GM19351 (cell line): ENCODE measurements around the gene BCAS1.

Experiments
- ATAC-seq: cut with Tn5 transposase; IDR thresholded peaks from one replicate; pipeline ENCODE4 v1.9.1; 2021; ENCODE audit warnings: mild to moderate bottlenecking, moderate library complexity; ENCODE audit not compliant: unreplicated experiment

The BCAS1 gene

DNA sequence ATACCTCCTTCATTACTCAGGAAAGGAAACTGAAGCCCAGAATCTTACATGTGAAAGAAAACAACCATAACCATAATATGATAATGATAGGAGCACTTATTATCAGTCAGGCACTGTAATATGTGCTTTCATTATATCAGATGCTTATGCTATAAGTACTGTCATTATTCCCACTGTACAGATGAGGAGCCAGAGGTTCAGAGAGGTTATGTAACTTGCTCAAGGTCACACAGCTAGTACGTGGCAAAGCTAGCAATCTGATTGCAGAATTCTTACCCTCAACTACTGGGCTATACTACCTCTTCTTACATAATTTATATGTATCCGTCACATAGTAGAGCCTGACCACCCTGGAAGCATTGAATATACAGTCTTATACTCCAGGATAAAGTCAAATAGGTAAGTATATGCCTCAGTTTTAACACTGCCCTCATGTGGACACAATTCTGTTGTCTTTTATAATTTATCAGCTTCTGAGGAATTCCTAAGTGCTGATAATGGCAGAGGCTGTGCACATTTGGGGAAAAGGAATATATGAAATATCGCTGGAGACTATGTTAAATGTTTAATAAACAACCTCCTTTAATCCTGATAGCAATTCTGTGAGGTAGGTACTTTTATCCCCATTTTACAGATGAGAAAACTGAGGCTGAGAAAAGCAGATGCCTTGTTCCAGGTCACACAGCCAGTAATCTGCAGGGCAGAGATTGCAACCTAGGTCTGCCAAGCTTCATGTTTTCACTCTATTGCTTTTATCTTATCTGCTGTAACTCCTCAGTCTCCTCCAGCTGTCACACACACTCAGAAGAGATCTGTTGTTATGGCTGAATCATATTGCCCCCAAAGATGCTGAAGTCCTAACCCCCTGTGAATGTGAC, 13.4 kb downstream of the BCAS1 start:
- ATAC-seq = no peak

DNA sequence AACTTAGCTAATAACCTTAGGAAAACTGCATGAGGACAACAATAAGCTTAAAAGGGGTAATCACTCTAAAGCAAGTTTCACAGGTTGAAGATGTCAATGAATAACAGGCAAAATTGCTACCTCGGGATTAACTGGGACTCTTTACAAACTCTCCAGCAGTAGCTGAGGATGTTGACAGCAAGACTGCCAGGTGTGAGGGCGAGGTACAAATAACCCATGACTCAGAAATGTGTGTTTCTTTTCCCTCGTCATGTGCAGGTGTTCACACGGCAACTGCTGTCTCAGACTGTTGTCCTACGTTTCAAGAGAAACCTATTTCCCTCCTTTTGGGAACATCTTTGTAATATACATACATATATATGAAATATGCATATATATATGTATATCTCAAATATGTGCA, 15.9 kb downstream of the BCAS1 start:
- ATAC-seq = no peak

DNA sequence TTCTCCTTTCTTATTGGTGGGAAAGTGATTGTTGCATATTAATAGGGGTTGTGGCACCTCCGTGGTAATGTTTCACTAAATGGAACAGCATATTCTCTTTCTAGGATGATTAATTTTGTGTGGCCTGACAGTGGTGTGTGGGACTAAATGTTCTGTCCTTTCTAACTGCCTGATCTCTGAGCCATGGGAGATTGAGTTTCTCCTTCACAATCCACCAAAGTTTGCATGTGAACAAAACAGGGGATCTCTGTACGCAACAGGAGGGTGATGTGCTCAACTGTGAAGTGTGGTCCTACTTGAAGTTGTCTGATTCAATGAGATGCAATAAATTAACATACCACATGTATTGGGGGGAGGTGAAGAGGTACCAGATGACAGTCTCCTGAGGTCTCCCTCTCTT, 19.3 kb downstream of the BCAS1 start:
- ATAC-seq = no peak

DNA sequence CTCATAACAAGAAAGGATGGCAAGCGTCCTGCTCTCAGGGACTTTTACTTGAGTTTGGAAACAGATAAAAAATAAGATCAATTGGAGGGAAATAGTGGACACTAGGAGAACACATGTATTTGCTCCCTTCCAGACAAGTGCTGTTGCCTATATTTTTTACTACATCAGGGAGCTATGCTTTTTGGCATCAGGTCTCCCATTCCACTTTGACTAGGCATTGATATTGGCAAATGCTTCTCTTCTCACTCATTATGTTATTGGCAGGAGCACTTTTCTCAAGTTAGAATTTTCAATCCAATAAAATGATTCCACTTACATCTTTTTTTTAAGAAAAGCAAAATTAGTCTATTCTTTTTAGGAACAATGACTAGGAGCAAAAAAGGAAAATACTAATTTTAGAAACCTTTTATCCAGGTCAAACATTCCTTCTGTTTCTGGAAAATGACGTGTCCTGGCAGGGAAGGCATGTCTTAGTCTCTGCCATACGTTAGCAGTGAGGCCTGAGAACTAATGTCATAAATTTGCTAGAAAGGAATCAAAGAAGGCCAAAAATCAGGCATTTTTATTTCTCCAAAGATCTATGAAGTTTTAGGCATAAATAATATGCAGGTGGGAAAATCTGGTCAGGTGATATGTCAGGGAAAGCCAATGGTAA, 21.4 kb downstream of the BCAS1 start:
- ATAC-seq = no peak

DNA sequence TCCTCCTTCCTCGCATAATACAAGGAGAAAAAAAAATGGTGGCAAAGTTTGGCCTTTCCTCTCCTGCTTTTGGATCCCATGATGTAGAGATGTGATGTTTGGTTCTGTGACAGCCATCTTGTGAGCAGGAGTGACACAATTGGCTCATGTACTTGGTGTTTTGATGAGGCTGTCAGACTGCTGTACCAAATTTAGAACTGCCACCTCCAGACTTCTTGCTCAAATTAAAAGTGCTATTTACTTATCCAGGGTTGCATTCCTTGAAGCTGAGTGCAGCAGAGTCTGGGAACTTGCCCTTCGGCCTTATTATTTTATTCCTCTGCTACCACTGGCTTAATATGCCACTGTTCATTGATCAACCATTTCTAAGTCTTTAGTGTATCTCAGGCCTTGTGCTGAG, 21.9 kb downstream of the BCAS1 start:
- no peak for ATAC-seq

- no peak for ATAC-seq
These were observed 22.7 kb downstream of the BCAS1 start for GRCh38 chr20:54047720-54048119.

GRCh38 chr20:54047048-54047447, 23.3 kb downstream of the BCAS1 start:
- no peak for ATAC-seq

DNA sequence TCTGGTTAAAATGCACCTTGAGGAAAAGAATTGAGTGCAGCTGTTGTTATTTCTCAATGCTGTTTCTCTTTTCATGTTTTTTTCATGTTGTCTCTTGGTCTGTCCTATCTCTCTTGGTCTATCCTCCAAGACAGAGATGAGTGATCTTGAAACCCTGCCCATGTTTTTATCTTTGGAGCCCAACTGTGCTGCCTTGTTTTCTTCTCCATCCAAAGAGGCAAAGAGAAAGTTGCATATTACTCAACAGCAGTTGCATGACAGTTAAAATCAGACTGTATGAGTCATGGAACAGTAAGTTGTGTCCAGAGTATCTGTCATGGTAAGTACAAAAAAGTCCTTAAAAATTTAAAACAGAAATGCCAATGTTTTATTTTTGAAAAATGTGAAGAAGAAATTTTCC, 26.2 kb downstream of the BCAS1 start:
- peak; percentile 70 for ATAC-seq

DNA sequence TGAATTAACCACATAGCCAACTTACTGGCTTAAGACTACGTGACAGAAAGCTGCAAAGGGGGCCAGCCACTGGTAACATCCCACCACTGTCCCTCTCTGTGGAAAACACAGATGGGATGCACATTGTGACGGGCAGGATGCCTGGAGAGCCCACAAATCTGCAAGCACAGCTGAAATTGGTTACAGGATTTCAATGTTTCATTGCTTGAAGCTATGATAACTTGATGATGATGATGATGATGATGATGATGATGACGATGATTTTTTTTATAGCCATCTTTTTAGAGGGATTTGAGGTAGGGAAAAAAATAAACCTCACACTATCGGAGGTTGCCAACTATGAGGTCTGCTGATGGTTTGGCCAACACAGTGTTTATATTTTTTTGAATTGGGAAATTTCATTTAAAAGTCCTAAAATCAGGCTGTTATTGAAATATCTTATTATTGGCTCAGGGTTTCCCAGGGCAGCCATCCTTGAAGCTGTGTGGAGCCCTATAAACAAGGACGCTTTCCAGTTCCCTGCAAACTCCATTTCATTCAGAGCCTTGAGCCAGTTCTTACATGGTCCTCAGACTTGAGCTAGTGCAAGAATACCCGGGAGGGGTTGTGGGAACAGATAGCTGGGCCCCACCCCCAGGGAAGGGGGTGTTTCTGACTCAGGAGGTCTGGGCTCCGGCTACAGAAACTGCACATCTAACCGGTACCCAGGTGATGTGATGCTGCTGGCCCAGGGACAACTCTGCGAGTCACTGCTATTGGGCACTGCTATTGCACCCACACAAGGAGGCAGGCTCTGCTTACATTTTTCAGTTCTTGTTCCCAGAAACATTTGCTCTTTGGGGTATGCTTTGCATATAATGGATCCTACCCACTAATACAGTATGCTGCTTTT, 27.1 kb downstream of the BCAS1 start:
- peak; percentile 42 for ATAC-seq

- no peak for ATAC-seq
These were observed 28.4 kb downstream of the BCAS1 start for GRCh38 chr20:54042021-54042420.

GRCh38 chr20:54041336-54041735, 29.1 kb downstream of the BCAS1 start:
- ATAC-seq = no peak

DNA sequence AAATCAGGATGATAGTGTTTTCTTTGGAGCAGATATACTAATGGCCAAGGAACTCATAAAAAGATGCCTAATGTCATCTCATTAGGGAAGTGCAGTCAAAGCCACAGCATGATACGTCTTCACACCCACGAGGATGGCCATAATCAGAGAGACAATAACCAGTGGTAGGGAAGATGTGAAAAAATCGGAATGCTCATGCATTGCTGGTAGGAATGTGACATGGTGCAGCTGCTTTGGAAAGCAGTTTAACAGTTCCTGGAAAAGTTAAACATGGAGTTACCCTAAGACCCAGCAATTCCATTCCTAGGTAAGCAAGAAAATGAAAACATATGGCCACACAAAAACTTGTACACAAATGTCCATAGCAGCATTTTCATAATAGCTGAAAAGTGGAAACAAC, 29.9 kb downstream of the BCAS1 start:
- no peak for ATAC-seq

DNA sequence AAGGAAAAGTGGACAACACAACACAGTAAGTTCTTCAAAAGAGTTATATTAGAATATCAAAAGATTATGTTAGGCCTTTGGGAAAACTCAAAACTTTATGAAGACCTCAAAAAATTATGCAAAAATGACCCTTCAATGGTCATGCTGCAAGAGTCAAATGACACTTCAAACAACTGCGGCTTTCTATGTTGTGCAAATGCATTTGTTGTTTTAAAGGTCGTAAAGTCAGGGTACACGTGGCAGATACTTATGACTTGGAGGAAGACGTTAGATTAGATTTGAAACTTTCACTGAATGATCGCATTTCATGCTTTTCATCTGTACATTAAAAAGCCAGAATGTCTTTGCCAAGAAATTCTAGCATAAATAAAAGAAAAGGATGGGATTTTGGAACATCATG, 31.4 kb downstream of the BCAS1 start:
- no peak for ATAC-seq

- no peak for ATAC-seq
These were observed 32.9 kb downstream of the BCAS1 start for GRCh38 chr20:54037525-54037924.

- ATAC-seq = no peak
These were observed 40.8 kb downstream of the BCAS1 start for GRCh38 chr20:54029643-54030042.

DNA sequence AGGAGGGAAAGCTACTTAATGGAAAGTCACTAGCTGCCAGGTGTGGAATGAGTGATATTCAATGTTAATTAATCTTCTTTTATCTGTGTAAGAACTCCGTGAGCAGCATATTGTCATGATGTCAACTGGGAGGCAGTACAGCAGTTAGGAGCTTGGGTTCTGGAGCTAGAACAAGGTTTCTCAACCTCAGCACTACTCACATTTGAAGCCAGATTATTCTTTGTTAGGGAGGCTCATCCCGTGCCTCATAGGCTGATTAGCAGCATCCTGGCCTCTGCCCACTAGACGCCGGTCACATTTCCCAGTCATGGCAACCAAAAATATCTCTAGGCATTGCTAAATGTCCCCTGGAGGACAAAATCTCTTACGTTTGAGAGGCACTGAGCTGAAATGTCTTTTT, 41.2 kb downstream of the BCAS1 start:
- no peak for ATAC-seq

DNA sequence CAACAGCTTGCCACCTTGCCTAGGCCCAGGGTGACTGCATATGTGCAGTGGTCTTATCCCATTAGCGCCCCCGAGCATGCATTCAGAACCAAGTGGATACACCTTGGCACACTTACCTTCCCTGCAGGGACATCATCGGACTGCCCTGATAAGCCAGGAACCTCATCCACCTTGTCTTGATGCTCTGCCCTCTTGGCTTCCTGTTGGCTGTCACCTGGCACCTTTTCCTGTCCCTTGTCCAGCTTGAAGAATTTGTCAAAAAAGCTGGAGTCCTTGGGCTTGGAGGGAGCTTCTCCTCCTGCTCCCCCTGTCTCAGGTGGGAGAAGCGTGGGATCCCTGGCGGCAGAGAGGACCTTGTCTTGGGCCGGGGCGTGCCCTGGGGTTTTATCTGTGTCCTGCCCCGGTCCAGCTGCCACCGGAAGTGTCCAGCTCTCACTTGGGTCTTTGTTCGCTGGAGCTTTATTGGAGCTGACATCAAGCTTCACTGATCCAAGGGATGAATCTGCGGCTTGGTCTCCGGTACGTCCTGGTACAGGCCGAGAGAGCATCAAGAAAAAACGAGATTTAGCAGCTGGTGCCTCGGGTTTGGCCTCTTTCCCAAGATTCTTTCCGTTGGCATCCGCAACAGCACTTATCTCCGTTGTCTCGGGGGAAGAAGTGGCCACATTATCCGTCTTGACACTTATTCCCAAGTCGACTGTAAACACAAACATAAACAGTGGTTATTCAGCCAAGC, 42.0 kb downstream of the BCAS1 start:
- no peak for ATAC-seq

DNA sequence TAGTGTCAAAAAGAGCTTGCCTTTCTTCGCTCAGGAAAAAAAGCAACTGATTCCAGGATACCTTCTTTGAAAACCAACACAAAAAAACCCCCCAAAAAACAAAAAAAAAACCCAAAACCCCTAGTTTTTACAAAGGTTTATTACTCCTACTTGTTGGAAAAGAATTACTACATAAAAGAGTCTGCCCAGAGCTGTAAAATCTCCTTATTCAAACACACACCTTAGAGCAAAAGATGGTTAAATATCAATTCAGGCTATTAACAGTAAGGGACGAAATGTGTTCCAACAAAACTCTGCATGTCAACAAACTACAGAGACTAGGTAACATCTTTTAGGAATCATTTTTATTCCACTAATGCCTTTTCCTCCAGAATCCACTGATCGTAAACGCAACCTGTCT, 42.7 kb downstream of the BCAS1 start:
- ATAC-seq = no peak

- ATAC-seq = no peak
These were observed 43.9 kb downstream of the BCAS1 start for GRCh38 chr20:54026295-54027064.

- ATAC-seq = no peak
These were observed 45.1 kb downstream of the BCAS1 start for GRCh38 chr20:54025251-54025771.
